Myometrial cell (primary cell): Measurements from ENCODE around the gene TRIM2. TPM values are rescaled to one million over a fixed set of nuclear protein-coding genes. Genes with fewer than 3 reads are reported as not detected.

Experiments
- total RNA-seq: library from RNA; depleted of rRNA; stranded (reverse); fragments of >200 nt; gene quantifications from 2 replicates; pipeline ENCODE4 v1.2.3, GENCODE V29; 2015

TRIM2 gene
- total RNA-seq = 23.1 and 30.1 TPM in 2 replicates

DNA sequence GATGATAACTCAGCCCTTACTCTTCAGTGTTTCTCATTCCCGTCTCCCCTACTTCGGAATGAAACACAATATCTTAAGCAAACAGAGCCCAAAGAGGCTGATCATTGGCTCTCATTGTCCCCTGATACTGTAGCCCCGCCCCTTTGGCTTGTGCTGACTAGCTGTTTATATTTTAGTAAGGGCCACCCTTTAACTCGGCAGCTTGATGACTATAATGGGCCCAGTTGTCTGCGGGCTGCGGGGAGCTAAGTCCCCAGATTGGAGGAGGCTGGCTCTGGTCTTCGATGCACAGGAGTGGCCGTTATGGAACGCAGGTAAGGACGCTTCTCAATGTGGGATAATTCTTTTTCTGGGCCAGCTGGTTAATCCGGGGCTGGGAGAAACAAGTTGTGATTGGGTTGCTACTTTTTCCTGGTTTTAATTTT, at the start of gene TRIM2:
TSS of gene TRIM2 (plus strand) at position 197 of the 425 bp plus-strand sequence. CDS start at position 285, 88 bp downstream.

GRCh38 chr4:153344131-153345011, 140.1 kb downstream of the TRIM2 start, which contains the start of gene MND1:
MND1 (plus strand) TSS chr4:153344688; CDS start chr4:153344738, 50 bp downstream.

Other genes starting within 250 kb of the TRIM2 start
- gene MND1, start 140.2 kb downstream of the TRIM2 start, total RNA-seq = 12.7 and 15.4 TPM in 2 replicates